Ammon's horn (tissue), 1 donor: Measurements from ENCODE around the gene THOC5.
"Not testable (repeated sequence)": the region's sequence is repeated elsewhere in the genome, so short reads cannot be mapped to it uniquely, and the experiment has no call there.

Experiments used
- DNase-seq: peaks from one replicate; pipeline ENCODE4 v3.0.0-alpha.2; 2016; ENCODE audit warnings: low spot score

THOC5 gene

DNA sequence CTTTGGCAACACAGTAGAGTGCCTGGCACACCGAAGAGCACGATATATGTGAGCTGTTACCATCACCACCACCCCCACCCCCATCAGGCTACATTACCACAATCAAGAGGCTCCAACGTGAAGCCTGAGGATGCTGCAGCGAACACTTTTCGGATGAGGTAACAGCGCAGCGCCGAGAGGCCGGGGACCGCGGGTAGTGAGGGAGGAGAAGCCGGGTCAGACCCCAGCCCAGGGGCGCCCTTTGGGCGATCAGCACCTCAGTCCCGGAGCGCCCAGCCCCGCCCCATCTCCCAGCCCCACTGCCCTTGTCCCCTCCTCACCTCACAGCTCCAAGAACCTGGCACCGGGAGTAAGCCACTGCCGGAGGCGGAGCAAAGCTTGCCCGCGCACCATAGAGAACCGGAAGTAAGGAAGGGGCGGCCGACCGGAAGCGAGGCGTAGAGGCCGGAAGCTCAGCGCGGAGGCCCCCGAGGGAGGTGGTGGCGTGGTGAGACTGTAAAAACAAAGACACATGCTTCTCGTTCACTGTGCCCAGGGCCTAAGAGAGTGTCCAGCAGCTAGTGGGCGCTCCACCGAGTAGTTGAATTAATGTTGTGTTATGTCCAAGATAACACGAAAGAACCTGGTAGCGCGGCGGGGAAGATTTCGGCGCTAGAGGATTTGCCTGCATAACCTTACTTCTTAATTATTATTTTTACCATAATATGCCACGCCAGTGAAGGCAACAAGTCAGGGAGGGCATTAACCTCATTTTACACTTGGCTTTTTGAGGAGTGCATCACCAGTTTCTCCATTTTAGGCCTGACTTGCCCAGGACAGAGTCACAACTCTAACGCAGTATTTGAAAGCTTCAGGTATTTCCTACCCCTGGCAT is at the start of gene THOC5:
TSS of gene THOC5 (minus strand) at position 407 of the 874 bp plus-strand sequence. CDS start 4,610 bp downstream, outside the sequence.
- peak; percentile 98 for DNase-seq

- no peak for DNase-seq
These were observed 45.1 kb upstream of the THOC5 start for GRCh38 chr22:29598684-29599020.

GRCh38 chr22:29597871-29598683 is 44.5 kb upstream of the THOC5 start:
- DNase-seq, result not testable (repeated sequence)

DNA sequence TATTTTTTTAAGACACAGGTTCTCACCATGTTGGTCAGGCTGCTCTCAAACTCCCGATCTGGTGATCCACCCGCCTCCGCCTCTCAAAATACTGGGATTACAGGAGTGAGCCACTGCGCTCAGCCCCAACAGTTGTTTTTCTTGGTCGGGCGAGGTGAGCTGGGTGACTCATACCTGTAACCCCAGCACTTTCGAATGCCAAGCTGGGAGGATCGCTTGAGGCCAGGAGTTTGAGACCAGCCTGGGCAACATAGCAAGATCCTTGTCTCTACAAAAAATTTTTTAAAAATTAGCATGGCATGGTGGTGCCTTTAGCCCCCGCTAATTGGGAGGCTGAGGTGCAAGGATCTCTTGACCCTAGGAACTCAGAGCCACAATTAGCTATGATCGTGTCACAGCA is 42.9 kb upstream of the THOC5 start:
- DNase-seq, result no peak

DNA sequence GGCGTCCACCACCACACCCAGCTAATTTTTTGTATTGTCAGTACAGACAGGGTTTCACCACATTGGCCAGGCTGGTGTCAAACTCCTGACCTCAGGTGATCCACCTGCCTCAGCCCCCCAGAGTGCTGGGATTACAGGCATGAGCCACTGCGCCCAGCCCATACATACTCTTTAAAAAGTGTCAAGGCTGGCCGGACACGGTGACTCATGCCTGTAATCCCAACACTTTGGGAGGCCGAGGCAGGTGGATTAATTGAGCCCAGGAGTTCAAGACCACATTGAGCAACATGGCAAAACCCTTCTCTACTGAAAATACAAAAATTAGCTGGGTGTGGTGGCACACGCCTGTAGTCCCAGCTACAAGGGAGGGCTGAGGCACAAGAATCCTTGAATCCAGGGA is 40.9 kb upstream of the THOC5 start:
- not testable (repeated sequence) for DNase-seq

- no peak for DNase-seq
These were observed 40.4 kb upstream of the THOC5 start for GRCh38 chr22:29593923-29594322.

DNA sequence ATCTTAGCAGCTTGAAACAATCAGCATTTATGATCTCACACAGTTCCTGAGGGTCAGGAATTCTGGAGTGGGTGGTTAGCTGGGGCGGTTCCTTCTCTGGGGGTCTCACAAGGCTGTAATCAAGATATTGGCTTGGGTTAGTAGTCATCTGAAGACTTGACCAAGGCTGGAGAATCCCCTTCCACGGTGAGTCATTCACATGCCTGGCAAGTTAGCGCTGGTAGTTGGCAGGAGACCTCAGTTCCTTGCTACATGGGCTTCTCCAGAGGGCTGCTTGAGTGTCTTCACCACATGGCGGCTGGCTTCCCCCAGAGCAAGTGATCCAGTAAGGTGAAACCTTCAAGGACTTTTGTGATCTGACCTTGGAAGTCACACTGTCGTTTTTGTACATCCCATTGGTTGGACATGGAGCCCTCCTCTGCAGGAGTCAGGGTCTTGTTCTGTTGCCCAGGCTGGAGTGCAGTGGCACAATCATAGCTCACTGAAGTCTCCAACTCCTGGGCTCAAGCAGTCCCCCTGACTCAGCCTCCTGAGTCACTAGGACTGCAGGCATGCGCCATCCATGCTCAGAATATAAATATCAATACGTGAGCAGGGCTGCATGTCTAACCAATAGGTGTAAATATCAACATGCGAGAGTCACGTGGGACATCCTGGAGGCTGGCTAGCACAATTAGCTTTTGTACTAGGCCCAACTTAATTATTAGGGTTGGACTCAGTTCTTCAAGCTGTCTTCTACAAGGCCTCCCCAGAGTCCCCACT is 34.6 kb upstream of the THOC5 start:
- no peak for DNase-seq

DNA sequence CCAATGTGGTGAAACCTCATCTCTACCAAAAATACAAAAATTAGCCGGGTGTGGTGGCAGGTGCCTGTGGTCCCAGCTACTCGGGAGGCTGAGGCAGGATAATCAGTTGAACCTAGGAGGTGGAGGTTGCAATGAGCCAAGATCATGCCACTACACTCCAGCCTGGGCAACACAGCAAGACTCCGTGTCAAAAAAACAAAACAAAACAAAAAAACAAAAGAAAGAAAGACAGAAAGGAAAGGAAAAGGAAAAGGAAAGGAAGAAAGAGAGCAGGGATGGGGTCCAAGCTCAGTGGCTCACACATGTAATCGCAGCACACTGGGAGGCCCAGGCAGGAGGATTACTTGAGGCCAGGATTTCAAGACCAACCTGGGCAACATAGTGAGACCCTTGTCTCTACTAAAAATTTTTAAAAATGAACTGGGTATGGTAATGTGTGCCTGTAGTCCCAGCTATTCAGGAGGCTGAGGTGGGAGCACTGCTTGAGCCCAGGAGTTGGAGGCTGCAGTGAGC is 32.7 kb upstream of the THOC5 start:
- DNase-seq, result not testable (repeated sequence)

- no peak for DNase-seq
These were observed 31.4 kb upstream of the THOC5 start for GRCh38 chr22:29584975-29585374.

- no peak for DNase-seq
These were observed 28.2 kb upstream of the THOC5 start for GRCh38 chr22:29581799-29582198.

GRCh38 chr22:29580200-29580810 is 26.7 kb upstream of the THOC5 start:
- DNase-seq, result no peak

GRCh38 chr22:29578462-29579200 is 25.1 kb upstream of the THOC5 start:
- no peak for DNase-seq

DNA sequence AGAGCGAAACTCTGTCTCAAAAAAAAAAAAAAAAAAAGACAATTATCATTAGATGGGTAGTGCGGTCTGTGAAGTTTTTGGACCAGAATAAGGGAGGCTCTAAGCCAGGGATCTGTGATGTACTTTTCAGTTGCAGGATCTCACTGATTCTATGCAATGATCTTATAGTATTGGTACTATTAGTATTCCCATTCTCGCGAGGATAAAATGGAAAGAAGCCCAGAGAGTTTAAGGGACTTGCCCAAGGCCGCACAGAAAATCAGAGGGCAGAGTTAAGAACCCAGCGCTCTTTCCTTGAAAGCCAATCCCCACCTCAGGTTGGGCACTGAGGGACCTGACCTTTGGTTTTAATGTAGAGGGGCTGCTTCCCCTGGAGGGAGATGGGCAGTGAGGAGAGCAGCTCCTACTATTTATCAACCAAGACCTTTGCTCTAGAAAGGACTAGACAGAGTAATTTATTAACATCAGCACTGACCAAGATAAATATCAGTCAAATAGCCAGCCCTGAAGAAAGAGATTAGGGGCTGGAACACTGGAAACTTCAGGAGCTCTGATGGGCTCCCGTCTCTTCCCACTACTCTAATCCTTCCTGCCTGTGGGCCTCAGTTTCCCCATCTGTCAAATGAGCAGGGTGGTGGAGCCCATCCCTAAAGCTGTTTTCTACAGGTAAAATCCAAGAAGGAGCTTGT is 21.3 kb upstream of the THOC5 start:
- no peak for DNase-seq

- no peak for DNase-seq
These were observed 17.5 kb upstream of the THOC5 start for GRCh38 chr22:29570912-29571549.

- DNase-seq, result no peak
These were observed 16.9 kb upstream of the THOC5 start for GRCh38 chr22:29570456-29570855.

DNA sequence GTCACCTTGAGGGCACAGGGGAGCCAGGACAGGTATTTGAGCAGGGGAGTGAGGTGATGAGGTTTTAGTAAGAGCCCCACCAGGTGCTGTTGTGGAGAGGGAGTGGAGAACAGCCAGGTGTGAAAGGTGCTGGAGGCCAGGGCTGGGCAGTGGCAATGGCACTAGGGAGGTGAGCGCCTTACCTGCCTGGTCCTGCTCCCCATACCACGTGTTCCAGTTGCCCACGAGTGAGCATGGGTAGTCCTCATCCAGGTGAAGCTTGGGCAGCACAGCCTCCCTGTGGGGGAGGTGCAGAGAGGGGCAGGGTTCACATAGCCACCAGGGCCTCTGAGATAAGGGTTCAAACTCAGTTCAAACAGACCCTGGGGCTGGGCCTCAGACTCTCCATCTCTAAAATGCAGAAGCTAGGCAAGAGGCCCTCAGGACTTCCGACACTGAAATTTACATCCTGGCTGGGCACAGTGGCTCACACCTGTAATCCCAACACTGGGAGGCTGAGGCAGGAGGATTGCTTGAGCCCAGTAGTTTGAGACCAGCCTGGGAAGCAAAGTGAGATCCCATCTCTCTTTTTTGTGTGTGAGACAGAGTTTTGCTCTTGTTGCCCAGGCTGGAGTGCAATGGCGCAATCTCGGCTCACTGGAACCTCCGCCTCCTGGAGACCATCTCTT is 15.6 kb upstream of the THOC5 start:
- no peak for DNase-seq

DNA sequence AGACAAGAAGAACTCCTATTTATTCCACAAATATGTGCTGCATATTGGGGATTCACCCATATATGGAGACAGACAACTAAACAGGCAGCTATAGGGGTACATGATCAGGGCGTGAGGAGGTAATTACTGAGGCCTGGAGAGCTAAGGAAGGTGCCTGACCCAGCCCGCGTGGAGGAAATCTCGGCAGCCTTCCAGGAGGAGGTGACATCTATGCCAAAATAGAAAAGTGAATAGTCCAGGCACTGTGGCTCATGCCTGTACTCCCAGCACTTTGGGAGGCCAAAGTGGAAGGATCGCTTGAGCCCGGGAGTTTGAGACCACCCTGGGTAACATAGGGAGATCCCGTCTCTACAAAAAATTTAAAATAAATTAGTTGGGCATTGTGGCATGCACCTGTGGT is 13.8 kb upstream of the THOC5 start:
- DNase-seq, result no peak

DNA sequence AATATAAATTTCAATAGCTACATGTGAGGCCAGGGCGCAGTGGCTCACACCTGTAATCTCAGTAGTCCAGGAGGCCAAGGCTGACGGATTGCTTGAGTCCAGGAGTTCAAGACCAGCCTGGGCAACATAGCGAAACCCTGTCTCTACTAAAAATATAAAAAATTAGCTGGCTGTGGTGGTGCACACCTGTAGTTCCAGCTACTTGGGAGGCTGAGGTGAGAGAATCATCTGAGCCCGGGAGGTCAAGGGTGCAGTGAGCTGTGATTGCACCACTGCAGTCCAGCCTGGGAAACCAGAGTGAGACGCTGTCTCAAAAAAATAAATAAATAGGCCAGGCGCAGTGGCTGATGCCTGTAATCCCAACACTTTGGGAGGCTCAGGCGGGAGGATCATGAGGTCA is 13.0 kb upstream of the THOC5 start:
- not testable (repeated sequence) for DNase-seq
